GM12875 (cell line): ENCODE data around the gene EVA1A.

Experiments
- H3K4me3 ChIP-seq: one replicate; pipeline ENCODE4 v1.5.1; 2011; ENCODE audit warnings: low read depth, low read length, control low read depth
- TF ChIP-seq, protein P1 (sequence below): IDR thresholded peaks from 2 replicates; pipeline ENCODE4 v1.5.1; 2011; ENCODE audit warnings: low read depth, mild to moderate bottlenecking, control low read depth, inconsistent platforms, low read length, moderate library complexity, borderline replicate concordance; ENCODE audit not compliant: insufficient read depth

The EVA1A gene

DNA sequence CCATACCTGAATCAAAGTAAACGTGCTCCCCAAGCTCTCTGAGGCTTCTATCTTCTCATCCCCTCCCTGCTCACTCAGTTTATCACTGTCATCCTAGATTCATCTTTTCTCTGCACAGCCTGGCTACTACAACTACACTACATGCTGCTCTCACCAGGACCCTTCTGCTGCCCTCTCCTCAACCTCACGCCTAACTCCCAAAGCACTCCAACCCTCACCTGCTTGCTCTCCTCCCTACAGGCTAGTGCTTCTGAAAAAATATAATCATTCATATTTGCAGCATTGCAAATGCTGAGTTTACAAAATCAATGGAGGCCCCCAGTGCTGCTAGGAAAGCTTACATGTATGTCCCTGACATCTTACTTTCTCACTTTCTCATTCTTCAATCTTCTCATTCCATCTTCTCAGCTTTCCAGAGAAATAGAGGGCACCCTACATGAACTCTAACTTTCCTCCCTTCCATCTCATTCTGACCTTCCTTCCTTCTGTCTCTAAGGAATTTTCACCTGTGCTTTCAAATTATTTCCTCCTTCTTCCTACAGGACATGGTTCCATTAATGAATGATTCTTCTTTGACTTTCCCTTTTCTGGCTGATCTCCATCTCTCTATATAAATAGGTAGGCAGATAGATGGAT, 36.3 kb downstream of the EVA1A start:
- TF ChIP-seq, protein P1, sequence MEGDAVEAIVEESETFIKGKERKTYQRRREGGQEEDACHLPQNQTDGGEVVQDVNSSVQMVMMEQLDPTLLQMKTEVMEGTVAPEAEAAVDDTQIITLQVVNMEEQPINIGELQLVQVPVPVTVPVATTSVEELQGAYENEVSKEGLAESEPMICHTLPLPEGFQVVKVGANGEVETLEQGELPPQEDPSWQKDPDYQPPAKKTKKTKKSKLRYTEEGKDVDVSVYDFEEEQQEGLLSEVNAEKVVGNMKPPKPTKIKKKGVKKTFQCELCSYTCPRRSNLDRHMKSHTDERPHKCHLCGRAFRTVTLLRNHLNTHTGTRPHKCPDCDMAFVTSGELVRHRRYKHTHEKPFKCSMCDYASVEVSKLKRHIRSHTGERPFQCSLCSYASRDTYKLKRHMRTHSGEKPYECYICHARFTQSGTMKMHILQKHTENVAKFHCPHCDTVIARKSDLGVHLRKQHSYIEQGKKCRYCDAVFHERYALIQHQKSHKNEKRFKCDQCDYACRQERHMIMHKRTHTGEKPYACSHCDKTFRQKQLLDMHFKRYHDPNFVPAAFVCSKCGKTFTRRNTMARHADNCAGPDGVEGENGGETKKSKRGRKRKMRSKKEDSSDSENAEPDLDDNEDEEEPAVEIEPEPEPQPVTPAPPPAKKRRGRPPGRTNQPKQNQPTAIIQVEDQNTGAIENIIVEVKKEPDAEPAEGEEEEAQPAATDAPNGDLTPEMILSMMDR: no peak
- H3K4me3 ChIP-seq: no peak overlapping the region

DNA sequence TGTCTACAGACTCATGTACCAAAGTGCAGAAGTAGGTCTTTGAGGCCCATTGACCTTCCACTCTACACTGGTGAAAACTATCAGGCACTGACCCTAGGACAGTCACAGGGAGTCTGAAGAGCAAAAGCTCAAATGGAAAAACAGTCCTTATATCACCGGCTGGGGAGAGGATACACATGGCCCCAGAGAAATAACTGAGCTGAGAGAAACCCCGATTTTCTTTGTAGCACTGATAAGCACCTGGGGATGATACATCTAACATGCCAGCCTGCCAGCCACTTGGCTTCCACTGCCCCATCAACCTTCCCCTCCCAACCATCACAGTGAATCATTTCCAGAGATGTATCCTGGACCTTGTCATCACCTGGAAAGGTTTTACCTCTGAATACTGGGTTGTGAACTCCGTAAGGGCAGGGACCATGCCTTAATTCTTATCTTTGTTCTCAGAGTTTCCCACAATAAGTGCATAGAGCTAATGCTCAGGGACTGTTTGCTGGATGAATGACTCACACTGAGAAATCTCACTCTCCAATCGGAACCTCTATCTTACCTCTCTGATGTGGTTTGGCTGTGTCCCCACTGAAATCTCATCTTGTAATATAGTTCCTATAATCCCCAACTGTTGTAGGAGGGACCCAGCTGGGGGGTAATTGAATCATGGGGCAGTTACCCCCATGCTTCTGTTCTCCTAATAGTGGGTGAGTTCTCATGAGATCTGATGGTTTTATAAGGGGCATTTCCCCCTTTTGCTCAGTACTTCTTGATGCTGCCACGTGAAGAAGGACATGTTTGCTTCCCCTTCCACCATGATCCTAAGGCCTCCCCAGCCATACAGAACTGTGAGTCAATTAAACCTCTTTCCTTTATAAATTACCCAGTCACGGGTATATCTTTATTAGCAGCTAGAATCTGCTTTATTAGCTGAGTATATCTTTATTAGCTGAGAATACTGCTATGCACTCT, 37.1 kb downstream of the EVA1A start:
- TF ChIP-seq, protein P1: no peak
- no peak overlapping the region for H3K4me3 ChIP-seq

DNA sequence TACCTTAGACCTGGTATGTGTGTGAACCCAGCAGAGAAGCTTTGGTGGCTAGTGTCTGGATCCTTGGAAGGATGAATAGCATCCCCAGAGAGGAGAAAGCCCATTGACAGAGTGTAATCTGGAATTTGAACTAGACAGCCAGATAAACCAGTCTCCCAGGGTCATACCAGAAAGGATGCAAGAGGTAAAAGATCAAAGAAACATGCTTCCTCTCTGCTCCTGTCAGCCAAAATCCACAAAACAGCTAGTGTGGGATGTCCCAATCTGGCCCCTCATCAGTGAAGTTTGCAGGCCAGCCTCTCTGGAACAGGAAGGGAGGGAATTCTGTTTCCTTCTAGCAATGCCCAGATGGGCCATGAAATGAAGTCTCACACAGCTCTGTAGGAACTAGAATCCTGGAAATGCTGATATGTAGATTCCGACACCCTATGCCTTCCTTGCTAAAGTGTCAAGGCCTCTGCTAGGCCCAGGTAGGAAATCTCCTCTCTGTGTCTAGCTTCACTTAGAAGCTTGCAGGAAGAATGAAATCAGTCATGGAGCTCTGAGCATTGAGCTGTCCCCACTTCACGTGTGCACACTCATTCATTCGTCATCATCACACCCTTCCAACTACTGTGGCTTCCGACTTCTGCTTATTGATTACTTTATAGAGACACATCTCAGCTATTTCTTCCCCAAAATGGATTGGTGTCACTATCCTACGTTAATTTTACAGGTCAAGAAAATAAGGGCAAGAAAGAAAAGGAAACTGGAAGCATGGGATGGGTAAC, 38.0 kb downstream of the EVA1A start:
- TF ChIP-seq, protein P1: no peak

DNA sequence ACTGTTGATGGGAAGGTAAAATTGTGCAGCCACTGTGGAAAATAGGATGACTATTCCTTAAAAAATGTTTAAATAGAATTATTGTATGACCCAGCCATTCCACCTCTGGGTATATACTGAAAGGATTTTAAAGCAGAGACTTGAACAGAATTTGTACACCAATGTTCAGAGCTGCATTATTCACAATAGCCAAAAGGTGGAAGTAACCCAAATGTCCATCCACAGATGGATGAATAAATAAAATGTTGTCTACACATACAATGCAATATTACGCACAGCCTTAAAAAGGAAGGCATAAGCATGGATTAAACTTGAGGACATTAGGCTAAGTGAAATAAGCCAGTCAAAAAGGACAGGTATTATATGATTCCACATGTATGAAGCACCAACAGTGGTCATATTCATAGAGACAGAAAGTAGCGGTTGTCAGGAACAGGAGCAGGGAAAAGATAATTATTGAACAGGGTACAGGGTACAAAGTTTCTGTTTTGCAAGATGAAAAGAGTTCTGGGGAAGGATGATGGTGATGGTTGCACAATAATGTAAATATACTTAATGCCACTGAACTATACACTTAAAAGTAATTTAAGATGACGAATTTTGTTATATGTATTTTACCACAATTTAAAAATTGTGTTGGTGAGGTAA, 39.4 kb downstream of the EVA1A start:
- TF ChIP-seq, protein P1: no peak
- no peak overlapping the region for H3K4me3 ChIP-seq

More for the DNA sequence above, 38.0 kb downstream of the EVA1A start:
- H3K4me3 ChIP-seq: no peak overlapping the region

DNA sequence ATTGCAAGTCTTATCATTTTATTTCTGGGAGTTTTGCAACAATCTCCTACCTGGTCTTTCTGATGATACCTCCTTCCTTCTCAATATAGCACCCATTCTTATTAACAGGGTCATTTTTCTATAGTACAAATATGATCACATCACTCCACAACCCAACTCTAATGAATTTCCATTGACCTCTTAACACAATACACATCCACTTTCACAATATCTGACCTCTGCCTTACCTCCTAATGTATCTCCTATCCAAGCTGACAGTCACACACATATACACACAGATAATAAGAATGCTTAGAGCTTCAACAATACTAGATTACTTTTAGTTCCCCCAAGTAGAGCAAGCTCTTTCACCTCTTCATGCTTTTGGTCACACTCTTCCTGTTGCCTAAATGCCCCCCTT, 40.9 kb downstream of the EVA1A start:
- TF ChIP-seq, protein P1: no peak
- H3K4me3 ChIP-seq: no peak overlapping the region

DNA sequence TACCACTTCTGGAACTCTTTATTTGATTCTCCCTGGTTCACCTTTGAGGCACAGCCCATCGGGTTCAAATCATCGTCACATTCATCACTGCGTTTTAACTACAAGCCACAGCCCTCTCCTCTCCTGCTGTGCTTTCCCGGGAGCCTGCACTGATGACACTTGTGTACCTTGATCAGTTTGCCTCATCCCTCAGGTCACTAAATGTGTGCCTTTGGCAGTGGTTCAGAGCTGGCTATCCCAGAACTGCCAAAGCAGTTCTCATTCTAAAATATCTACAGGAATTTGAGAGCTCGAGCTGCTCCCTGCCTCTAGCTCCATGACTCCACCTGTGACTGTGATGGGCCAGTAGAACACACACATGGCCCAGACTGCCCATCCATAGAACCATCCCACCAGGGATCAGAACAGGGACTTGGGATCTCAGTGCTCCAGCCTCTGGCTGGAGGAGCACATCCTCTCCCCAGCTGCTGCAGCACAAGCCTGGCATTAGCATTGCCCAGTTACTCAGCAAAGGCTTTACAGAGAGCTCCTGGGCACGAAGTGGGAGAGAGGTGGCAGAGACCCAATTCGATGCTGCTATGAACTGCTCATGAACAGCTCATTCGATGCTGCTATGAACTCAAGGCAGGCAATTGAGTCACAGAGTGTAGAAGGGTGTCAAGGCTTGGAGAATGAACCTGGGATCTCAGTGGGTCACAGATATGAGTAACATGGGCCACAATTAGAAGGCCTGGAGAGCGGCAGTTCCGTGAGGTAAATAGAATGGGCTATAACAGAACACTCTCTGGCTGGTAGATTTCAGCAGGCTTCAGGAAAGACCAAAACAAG, 41.9 kb downstream of the EVA1A start:
- no peak overlapping the region for H3K4me3 ChIP-seq
- TF ChIP-seq, protein P1: no peak
